Neuronal stem cell (in vitro differentiated cells): ENCODE data around the gene ANKRD13D.

Experiments used
- DNase-seq: peaks from one replicate; pipeline ENCODE4 v3.0.0-alpha.2; 2013; ENCODE audit warnings: low spot score
- H2AFZ ChIP-seq: one replicate; pipeline ENCODE4 v1.6.1; 2013; ENCODE audit warnings: mild to moderate bottlenecking, low read length, inconsistent platforms
- H2AK5ac ChIP-seq: 2 replicates; pipeline ENCODE4 v1.6.1; 2013; ENCODE audit warnings: low read depth, mild to moderate bottlenecking, inconsistent platforms, low read length, moderate library complexity, mixed read lengths
- H2BK120ac ChIP-seq: 2 replicates; pipeline ENCODE4 v1.6.1; 2013; ENCODE audit warnings: low read depth, mild to moderate bottlenecking, inconsistent platforms, low read length, moderate library complexity, mixed read lengths
- H2BK12ac ChIP-seq: one replicate; pipeline ENCODE4 v1.6.1; 2013; ENCODE audit warnings: low read length, inconsistent platforms
- H2BK15ac ChIP-seq: 2 replicates; pipeline ENCODE4 v1.6.1; 2013; ENCODE audit warnings: mild to moderate bottlenecking, low read length, inconsistent platforms, mixed read lengths
- H2BK5ac ChIP-seq: one replicate; pipeline ENCODE4 v1.6.1; 2013; ENCODE audit warnings: inconsistent platforms, mild to moderate bottlenecking, low read length, moderate library complexity
- H3K14ac ChIP-seq: one replicate; pipeline ENCODE4 v1.6.1; 2013; ENCODE audit warnings: low read length, inconsistent platforms
- H3K18ac ChIP-seq: 2 replicates; pipeline ENCODE4 v1.6.1; 2013; ENCODE audit warnings: low read length, inconsistent platforms
- H3K23ac ChIP-seq: 2 replicates; pipeline ENCODE4 v1.6.1; 2013; ENCODE audit warnings: low read depth, mild to moderate bottlenecking, mixed read lengths, low read length, inconsistent platforms; ENCODE audit not compliant: poor library complexity
- H3K27ac ChIP-seq: replicated peaks from 3 replicates; pipeline ENCODE4 v1.5.1; 2013; ENCODE audit warnings: low read length, inconsistent platforms
- H3K27me3 ChIP-seq, 3 experiments: 2 replicates each; pipeline ENCODE4 v1.6.1; 2013; ENCODE audit warnings: low read length in 3 of 3, mild to moderate bottlenecking in 2 of 3, inconsistent platforms in 1 of 3, low read depth in 1 of 3, mixed read lengths in 1 of 3, moderate library complexity in 1 of 3; ENCODE audit not compliant: control insufficient read depth in 3 of 3, insufficient read depth in 3 of 3
- H3K36me3 ChIP-seq, 2 donors: replicated peaks in 1 of 2; 2 replicates each; pipeline ENCODE4 v1.6.1; 2013; ENCODE audit warnings: low read length in 2 of 2; ENCODE audit not compliant: control insufficient read depth in 2 of 2, insufficient read depth in 2 of 2
- H3K4ac ChIP-seq: 2 replicates; pipeline ENCODE4 v1.6.1; 2013; ENCODE audit warnings: inconsistent platforms, mild to moderate bottlenecking, low read length, moderate library complexity
- H3K4me1 ChIP-seq, 2 donors: 1 replicate in 1 of 2; 2 replicates in 1 of 2; pipeline ENCODE4 v1.6.1; 2013; ENCODE audit warnings: low read length in 2 of 2, low read depth in 1 of 2; ENCODE audit not compliant: control insufficient read depth in 2 of 2, insufficient read depth in 1 of 2
- H3K4me2 ChIP-seq: one replicate; pipeline ENCODE4 v1.6.1; 2013; ENCODE audit warnings: mild to moderate bottlenecking, low read length, inconsistent platforms; ENCODE audit not compliant: insufficient read depth, poor library complexity, severe bottlenecking
- H3K4me3 ChIP-seq, 2 donors: 2 replicates each; pipeline ENCODE4 v1.5.1; 2013; ENCODE audit warnings: low read length in 2 of 2, mild to moderate bottlenecking in 2 of 2, inconsistent platforms in 1 of 2, moderate library complexity in 1 of 2
- H3K79me1 ChIP-seq: one replicate; pipeline ENCODE4 v1.6.1; 2013; ENCODE audit warnings: low read depth, mild to moderate bottlenecking, inconsistent platforms, low read length, moderate library complexity
- H3K9ac ChIP-seq: one replicate; pipeline ENCODE4 v1.6.1; 2013; ENCODE audit warnings: mild to moderate bottlenecking, low read depth, low read length, inconsistent platforms; ENCODE audit not compliant: poor library complexity
- H3K9me3 ChIP-seq, 2 donors: replicated peaks in 1 of 2; 2 replicates each; pipeline versions ENCODE3 to v1.6.1; 2013; ENCODE audit warnings: low read length in 2 of 2, mild to moderate bottlenecking in 2 of 2, inconsistent platforms in 1 of 2, low read depth in 1 of 2, mixed read lengths in 1 of 2, moderate library complexity in 1 of 2; ENCODE audit not compliant: control insufficient read depth in 2 of 2, insufficient read depth in 1 of 2
- H4K8ac ChIP-seq: one replicate; pipeline ENCODE4 v1.6.1; 2013; ENCODE audit warnings: low read depth, mild to moderate bottlenecking, inconsistent platforms, low read length, moderate library complexity
- H4K91ac ChIP-seq: one replicate; pipeline ENCODE4 v1.6.1; 2013; ENCODE audit warnings: low read length, low read depth, mild to moderate bottlenecking, inconsistent platforms; ENCODE audit not compliant: poor library complexity
- WGBS, 2 donors: extraction: QIAGEN DNeasy Blood & Tissue Kit; methylation state at CpG; one replicate each; pipeline ENCODE4 v1.1.7; 2013; ENCODE audit warnings: missing lambda C conversion rate in 2 of 2, mixed read lengths in 1 of 2; ENCODE audit not compliant: insufficient read length in 2 of 2, insufficient replicate concordance in 1 of 2; ENCODE audit errors: extremely low coverage in 2 of 2; 5-methylcytosine and 5-hydroxymethylcytosine counted together

ANKRD13D gene

DNA sequence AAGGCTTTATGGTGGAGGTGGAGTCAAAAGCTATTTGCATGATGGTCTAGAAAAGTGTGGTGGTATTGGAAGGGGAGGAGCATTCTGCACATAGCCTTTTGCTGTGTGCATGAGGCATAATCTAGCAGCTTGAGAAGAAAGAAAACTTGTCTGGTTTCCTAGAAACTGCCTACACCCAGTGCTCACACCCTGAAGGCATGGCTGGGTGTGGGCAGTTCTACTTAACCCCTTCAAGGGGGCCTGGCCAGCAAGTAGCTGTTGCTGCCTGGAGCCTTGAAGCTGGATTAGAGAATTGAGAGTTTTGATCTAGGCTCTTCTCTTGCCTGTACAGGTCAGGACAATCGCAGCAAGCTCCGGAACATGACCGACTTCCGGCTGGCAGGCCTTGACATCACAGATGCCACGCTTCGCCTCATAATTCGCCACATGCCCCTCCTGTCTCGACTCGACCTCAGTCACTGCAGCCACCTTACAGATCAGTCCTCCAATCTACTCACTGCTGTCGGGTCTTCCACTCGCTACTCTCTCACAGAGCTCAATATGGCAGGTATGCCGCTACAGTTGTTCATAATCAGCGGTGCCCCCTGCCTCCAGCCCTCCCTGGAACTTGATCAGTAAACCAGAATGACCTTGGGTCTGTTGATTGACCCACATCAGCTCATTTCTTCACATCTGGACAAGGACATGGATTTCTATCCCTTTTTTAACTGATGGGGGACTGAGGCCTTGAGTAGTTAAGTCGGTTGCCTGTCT is 35.1 kb upstream of the ANKRD13D start:
- Histone ChIP-seq H2BK15ac (no peak overlapping the region), H2BK120ac (no peak overlapping the region), H3K18ac (no peak overlapping the region), H4K91ac (no peak overlapping the region), H2BK5ac (no peak overlapping the region), H3K27me3 (peaks cover 0 to 2% (median 0%) of the 10 kb centered on the region in 3 experiments), H3K9ac (no peak overlapping the region), H2BK12ac (no peak overlapping the region), H3K27ac (no peak overlapping the region), H3K4ac (no peak overlapping the region), H3K79me1 (peaks cover 3% of the 10 kb centered on the region), H3K23ac (no peak overlapping the region), H3K4me2 (no peak overlapping the region), H3K4me1 (no peaks in the 10 kb centered on the region), H3K14ac (no peak overlapping the region), H2AFZ (no peak overlapping the region), H4K8ac (no peak overlapping the region), H3K9me3 (no peaks in the 10 kb centered on the region), H3K4me3 (no peak overlapping the region), H3K36me3 (peaks cover 67 to 83% of the 10 kb centered on the region in 2 donors), H2AK5ac (no peak overlapping the region)
- no CpG with 5 or more reads among the region's 14 CpGs for WGBS, 2 donors
- no peak for DNase-seq

DNA sequence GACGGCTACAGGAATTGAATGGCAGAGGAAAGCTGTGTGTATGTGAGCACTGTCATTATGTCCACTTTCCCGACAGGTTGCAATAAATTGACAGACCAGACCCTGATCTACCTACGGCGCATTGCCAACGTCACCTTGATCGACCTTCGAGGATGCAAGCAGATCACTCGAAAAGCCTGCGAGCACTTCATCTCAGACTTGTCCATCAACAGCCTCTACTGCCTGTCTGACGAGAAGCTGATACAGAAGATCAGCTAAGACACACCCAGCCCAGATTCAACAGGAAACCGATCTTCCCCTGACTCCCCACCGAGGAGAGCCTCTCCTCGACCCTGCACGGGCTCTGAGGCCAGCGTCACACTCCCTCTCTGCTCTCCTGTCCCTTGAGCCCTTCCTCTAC is 34.3 kb upstream of the ANKRD13D start:
- Histone ChIP-seq H2BK120ac (no peak overlapping the region), H3K18ac (no peak overlapping the region), H3K36me3 (peaks cover 60 to 76% of the 10 kb centered on the region in 2 donors), H2BK5ac (no peak overlapping the region), H3K79me1 (peaks cover 3% of the 10 kb centered on the region), H3K4me3 (no peak overlapping the region), H2AK5ac (no peak overlapping the region), H4K91ac (no peak overlapping the region), H2BK12ac (no peak overlapping the region), H2BK15ac (no peak overlapping the region), H3K27ac (no peak overlapping the region), H3K4me2 (no peak overlapping the region), H4K8ac (no peak overlapping the region), H3K14ac (no peak overlapping the region), H3K9ac (no peak overlapping the region), H3K4ac (no peak overlapping the region), H3K9me3 (no peaks in the 10 kb centered on the region), H2AFZ (no peak overlapping the region), H3K27me3 (peaks cover 0 to 2% (median 0%) of the 10 kb centered on the region in 3 experiments), H3K4me1 (no peaks in the 10 kb centered on the region), H3K23ac (no peak overlapping the region)
- no peak for DNase-seq
- no CpG with 5 or more reads among the region's 15 CpGs for WGBS, 2 donors

DNA sequence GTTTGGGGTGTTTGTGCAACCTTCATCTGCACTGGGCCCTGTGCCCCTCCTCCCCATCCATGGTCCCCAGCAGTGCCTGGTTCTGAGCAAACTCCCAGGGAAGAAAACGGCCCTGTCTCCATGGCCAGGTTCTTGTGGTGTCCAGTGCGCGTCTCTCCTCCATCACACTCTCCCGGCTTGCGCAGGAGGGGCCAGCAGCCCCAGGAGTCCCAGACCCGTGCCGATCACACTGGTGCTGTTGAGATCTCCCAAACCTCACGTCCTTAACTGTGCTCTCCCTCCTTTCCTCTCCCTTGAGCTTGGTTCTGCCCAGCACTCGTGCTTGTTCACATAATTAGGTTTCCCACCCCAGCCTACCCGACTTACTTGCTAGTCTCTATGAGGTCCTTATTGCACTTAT is 33.8 kb upstream of the ANKRD13D start:
- Histone ChIP-seq H3K4me2 (no peak overlapping the region), H3K14ac (no peak overlapping the region), H2BK5ac (no peak overlapping the region), H3K23ac (no peak overlapping the region), H3K27ac (no peak overlapping the region), H3K4ac (no peak overlapping the region), H2AFZ (no peak overlapping the region), H3K9ac (no peak overlapping the region), H3K4me1 (no peaks in the 10 kb centered on the region), H2BK12ac (no peak overlapping the region), H3K9me3 (no peaks in the 10 kb centered on the region), H3K4me3 (no peak overlapping the region), H4K91ac (no peak overlapping the region), H2AK5ac (no peak overlapping the region), H3K18ac (no peak overlapping the region), H3K36me3 (peaks cover 55 to 70% of the 10 kb centered on the region in 2 donors), H3K27me3 (peaks cover 0 to 2% (median 0%) of the 10 kb centered on the region in 3 experiments), H2BK120ac (no peak overlapping the region), H4K8ac (no peak overlapping the region), H2BK15ac (no peak overlapping the region), H3K79me1 (peaks cover 2% of the 10 kb centered on the region)
- DNase-seq: no peak
- no CpG with 5 or more reads among the region's 10 CpGs for WGBS, 2 donors

DNA sequence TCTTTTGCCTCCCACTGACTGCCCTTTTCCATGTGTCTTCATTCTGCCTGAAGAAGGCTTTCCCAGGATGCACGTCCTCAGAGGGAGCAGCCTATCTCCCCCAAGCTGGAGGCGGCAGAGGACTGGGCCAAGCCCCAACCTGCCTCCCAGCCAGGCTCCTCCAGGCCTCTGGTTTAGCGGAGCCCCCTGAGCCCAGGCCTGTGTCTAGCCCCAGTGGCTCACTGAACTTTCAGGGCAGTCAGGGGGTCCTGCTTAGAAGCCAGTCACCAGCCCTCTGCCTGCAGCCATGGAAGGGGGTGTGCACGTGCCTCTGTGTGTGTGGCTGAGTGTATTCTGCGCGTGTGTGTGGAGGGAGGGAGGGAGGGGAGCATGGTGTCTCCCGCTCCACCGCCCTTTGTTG is 33.2 kb upstream of the ANKRD13D start:
- Histone ChIP-seq H3K14ac (no peak overlapping the region), H3K36me3 (peaks cover 49 to 65% of the 10 kb centered on the region in 2 donors), H2BK5ac (no peak overlapping the region), H3K27me3 (peaks cover 0 to 2% (median 0%) of the 10 kb centered on the region in 3 experiments), H3K18ac (no peak overlapping the region), H2BK12ac (no peak overlapping the region), H3K9me3 (no peaks in the 10 kb centered on the region), H4K91ac (no peak overlapping the region), H3K4me2 (no peak overlapping the region), H3K9ac (no peak overlapping the region), H2AK5ac (no peak overlapping the region), H3K4me1 (no peaks in the 10 kb centered on the region), H3K27ac (no peak overlapping the region), H3K4ac (no peak overlapping the region), H3K23ac (no peak overlapping the region), H2AFZ (no peak overlapping the region), H3K4me3 (no peak overlapping the region), H2BK120ac (no peak overlapping the region), H4K8ac (no peak overlapping the region), H2BK15ac (no peak overlapping the region), H3K79me1 (no peaks in the 10 kb centered on the region)
- whole genome bisulfite sequencing, 2 donors: no CpG with 5 or more reads among the region's 8 CpGs
- no peak for DNase-seq
